ENCODE results near the gene ASPN.

ASPN gene

DNA sequence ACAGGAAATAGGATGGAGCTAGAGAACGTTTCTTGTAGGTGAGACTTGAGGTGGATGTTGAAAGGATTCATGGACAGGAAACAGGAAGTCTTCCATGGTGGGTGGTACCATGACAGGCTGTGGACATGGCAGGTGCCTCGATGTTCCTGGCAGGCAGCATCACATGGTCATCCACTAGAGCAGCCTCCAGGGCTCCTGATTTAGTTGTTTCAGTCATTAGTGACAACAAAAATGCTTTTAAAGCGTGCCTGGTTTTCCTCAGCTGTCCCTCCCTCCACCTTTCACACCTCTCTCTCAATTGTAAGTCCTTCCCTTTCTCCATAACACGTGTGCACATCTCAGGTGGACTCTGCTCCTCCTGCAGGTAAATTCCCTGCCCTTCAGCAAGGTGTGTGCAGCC, 25.2 kb upstream of the ASPN start:
- DNase-seq (ENCODE audit: low read depth, low spot score), result peak; percentile 14

DNA sequence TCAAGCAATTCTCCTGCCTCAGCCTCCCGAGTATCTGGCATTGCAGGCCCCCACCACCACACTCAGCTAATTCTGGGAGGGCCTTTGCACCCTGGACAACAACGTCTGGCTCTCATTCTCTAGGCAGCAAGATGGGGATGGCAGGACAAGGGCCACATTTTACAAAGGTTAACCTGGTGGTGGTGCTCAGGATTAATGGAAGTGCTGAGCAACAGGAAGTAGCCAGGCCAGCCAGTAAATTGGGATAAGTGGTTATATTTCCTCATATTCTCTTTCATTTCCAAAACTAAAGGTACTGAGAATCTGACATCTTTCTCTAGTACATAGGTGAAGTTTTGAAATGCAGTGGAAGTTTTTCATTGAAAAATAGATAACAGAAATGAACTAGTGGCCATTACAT, 24.7 kb upstream of the ASPN start:
- no peak for DNase-seq (ENCODE audit: low read depth, low spot score)
- H3K4me3 ChIP-seq (ENCODE audit: low read length), result no peak overlapping the region

More for the DNA sequence above, 25.2 kb upstream of the ASPN start:
- H3K4me3 ChIP-seq (ENCODE audit: low read length), result no peak overlapping the region

DNA sequence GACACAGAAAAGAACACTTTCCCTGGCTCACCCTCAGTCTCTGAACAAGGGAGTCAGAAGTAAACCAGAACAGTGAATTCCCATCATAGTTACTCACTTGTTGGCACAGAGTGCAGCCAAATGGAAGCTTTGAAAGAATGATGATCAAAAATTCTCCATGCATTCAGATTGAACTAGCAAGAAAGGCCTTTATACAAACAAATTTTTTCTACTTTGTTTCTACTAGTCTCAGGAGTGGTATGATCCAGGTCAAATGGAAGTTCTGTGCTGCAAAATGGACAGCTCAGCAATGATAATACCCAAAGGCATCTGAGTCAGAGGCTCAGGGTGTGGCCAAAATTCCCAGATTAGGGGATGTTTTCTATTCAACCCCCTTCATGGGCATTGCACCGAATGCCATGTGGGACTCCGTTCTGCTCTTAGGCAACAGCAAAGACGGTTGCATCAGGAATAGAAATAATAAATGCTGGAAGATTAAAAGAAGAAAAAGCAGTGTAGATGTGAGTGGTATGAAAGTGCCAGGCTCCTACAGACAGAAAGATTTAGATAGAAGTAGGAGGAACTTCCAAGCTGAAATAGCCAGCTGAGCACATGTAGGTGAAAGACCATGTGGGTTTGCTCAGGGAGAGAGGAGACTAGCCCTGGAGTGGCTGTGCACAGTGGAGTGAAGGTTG, 24.0 kb upstream of the ASPN start:
- no peak for DNase-seq (ENCODE audit: low read depth, low spot score)
- H3K4me3 ChIP-seq (ENCODE audit: low read length), result no peak overlapping the region

- no peak overlapping the region for H3K4me3 ChIP-seq (ENCODE audit: low read length)
- no peak for DNase-seq (ENCODE audit: low read depth, low spot score)
Observed at GRCh38 chr9:92504881-92505280, 22.6 kb upstream of the ASPN start.

- no peak overlapping the region for H3K4me3 ChIP-seq (ENCODE audit: low read length)
- DNase-seq (ENCODE audit: low read depth, low spot score), result no peak
Observed at GRCh38 chr9:92503156-92503555, 20.9 kb upstream of the ASPN start.

- peak; percentile 34 for DNase-seq (ENCODE audit: low read depth, low spot score)
- H3K4me3 ChIP-seq (ENCODE audit: low read length), result no peak overlapping the region
Observed at GRCh38 chr9:92501671-92502393, 19.5 kb upstream of the ASPN start.

DNA sequence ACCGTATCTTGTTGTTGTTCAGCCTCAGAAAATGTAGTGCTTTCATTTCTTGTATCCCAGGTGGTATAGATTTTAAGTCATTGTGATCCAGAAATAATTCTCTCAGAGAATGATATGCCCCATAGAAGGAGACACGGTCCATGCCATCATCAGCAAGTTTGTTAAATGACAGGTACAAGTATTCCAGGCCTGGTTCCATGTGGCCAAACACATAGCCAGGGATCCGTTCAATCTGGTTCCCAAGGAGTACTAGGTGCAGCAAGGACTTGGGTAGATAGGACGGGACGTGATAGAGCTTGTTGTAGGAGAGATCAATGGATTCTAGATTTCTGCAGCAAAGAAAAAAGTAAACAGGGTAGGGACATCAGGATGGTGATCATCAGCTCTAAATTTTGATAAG, 18.4 kb upstream of the ASPN start:
- no peak overlapping the region for H3K4me3 ChIP-seq (ENCODE audit: low read length)

DNA sequence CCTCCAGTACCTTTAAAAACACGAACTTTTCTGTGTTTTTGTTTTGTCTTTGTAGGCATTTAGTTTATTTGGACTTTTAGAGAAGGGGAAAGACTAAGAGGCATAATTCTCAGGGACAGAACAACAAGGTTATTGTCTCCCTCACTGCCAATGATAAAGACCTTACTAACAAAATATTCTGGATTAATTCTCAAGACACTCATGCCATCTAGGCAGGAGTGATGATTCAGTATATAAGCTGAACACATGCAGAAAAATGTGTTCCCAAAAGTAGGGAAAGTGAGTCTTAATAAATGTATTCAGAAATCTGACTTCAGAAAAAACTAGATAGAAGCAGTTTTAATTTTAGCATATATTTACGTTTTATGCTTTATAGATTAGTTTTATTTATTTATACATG, 17.4 kb upstream of the ASPN start:
- no peak overlapping the region for H3K4me3 ChIP-seq (ENCODE audit: low read length)
- DNase-seq (ENCODE audit: low read depth, low spot score), result no peak

More for the DNA sequence above, 18.4 kb upstream of the ASPN start:
- no peak for DNase-seq (ENCODE audit: low read depth, low spot score)

DNA sequence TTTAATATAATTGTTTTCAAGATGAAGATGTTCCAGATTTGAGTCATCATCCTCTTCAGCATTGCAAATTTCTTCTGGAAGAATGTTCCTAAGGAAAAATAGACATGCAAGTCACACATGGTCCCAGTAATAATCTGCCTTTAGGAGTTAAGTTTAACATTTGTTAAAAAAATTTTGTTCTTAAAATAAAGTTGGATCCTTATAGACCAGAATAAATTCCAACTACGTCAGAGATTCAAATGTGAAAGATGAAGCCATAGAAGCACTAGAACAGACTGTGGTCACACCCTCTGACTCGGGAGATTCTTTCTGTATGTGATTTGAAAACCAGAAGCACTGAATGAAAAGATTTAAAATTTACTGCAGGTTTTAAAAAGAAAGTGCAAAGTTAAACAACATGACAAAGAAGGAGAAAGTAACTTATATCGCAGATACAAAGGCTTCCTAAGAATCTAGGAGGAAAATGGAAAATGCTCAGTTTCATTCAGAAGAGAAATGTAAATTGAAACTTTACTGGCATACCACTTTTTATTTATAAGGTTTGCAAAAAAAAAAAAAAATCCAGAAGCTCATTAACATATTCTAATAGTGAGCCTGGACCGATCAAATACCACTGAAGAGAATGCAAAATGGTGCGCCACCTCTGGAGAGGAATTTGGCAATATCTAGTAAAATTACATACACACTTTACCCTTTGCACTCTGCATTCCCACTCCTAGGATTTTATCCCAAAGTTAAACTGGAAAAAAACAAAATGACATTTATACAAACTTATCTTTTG, 14.3 kb upstream of the ASPN start:
- no peak overlapping the region for H3K4me3 ChIP-seq (ENCODE audit: low read length)
- no peak for DNase-seq (ENCODE audit: low read depth, low spot score)

- no peak overlapping the region for H3K4me3 ChIP-seq (ENCODE audit: low read length)
- no peak for DNase-seq (ENCODE audit: low read depth, low spot score)
Observed at GRCh38 chr9:92494856-92495255, 12.6 kb upstream of the ASPN start.

- H3K4me3 ChIP-seq (ENCODE audit: low read length), result no peak overlapping the region
- no peak for DNase-seq (ENCODE audit: low read depth, low spot score)
Observed at GRCh38 chr9:92493749-92494387, 11.6 kb upstream of the ASPN start.

GRCh38 chr9:92492781-92493401, 10.6 kb upstream of the ASPN start:
- H3K4me3 ChIP-seq (ENCODE audit: low read length), result no peak overlapping the region
- DNase-seq (ENCODE audit: low read depth, low spot score), result no peak

DNA sequence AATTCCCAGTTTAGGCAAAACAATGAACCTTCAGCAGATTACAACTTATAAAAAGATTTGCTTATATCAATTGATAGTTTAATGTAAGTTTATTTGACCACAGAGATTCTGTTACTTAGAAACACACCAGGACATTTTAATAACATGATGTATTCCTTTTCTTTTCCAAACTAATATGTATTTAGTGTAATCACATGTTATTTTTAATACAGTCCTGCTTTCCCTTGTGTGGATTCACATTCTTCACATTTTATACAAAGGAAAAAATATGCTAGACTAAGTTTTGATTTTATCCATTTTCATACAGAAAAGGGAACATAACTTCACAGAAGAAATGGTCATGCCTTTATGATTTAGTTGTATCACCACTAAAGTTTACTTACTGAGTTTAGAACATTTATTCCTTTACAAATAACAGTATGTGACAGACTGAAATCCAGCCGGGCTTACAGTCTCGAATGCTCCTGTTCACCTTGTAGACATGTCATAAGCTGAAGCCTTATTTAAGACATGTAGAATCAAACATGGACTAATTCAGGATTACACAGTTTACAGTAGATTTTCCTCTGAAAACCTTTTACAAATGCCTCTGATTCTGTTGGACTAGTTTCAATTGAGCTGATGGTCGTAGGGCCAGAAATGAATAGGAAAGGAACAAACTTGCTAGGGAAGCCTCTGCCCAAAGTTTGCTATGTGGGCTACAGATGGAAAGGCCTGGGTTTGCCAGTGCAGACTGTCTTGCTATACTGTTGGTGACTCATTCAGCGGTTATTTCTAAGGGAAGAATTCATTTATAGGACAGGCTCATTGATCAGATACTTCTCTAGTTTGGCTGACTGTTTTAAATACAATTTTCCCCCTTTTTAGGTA, 6.6 kb upstream of the ASPN start:
- DNase-seq (ENCODE audit: low read depth, low spot score), result no peak

GRCh38 chr9:92486371-92486770, 4.1 kb upstream of the ASPN start:
- DNase-seq (ENCODE audit: low read depth, low spot score), result no peak
- H3K4me3 ChIP-seq (ENCODE audit: low read length), result no peak overlapping the region

More for the DNA sequence above, 6.6 kb upstream of the ASPN start:
- H3K4me3 ChIP-seq (ENCODE audit: low read length), result no peak overlapping the region

DNA sequence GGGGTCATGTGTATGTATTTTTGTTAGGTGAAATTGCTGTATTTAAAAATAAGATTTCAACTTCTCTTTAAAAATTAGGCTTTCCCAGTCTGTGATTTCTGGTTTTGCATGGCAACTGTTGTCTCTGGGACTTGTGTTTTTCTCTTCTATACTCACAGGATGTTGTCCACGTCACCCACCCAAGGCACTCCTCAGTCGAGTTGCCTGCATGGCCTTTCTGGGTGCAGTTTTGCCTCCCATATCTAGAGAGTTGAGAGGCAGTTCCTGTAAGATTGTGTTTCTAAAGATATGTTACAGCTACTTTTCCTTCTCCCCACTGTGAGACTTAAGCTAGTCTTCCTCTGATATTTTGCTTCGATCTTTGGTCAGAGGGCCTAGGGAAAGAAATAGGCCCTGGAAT, 2.3 kb upstream of the ASPN start:
- DNase-seq (ENCODE audit: low read depth, low spot score), result no peak
- no peak overlapping the region for H3K4me3 ChIP-seq (ENCODE audit: low read length)

GRCh38 chr9:92483627-92484545, 1.6 kb upstream of the ASPN start:
- no peak overlapping the region for H3K4me3 ChIP-seq (ENCODE audit: low read length)
- no peak for DNase-seq (ENCODE audit: low read depth, low spot score)

DNA sequence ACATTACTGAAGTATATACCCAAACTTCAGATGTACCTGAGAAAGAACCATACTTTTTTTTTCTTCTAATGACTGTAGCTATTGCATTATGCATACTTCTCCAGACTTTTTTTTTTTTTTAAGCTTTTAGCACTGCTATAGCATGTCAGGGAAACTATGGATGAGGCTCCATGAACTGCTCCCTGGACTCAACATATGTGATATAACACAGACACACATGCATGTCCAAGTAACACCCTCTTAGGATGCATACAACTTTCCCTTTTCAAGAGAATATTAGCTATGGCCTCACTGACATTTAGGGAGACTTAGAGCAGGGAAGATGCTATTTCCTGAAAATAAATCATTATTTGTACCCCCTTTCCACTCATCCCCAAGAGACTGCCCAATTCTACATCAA, 499 bp upstream of the ASPN start:
- H3K4me3 ChIP-seq (ENCODE audit: low read length), result no peak overlapping the region
- no peak for DNase-seq (ENCODE audit: low read depth, low spot score)
